HepG2 (cell line): Measurements from ENCODE around the gene PGR. TPM values are rescaled to one million over a fixed set of nuclear protein-coding genes. Genes with fewer than 3 reads are reported as not detected.

ENCODE experiments used
- ATAC-seq: fragments of 200-7000 bp; cut with Tn5 transposase; 3 replicates; pipeline ENCODE4 v1.9.1; 2020; ENCODE audit warnings: mild to moderate bottlenecking, moderate library complexity
- BruUV-seq: library from RNA; stranded (reverse); fragments of 400-500 nt; replicated peaks from 2 replicates; lab custom pipeline; 2021; lab: Mats Ljungman, UMichigan
- CTCF ChIA-PET: fragments of 300-600 bp; formaldehyde crosslinking; extraction: SDS; loops from one replicate; lab custom pipeline; 2021; ENCODE audit warnings: low total read pairs, inconsistent platforms, low intra/inter-chr PET ratio; lab: Yijun Ruan, JAX
- POLR2A ChIA-PET: fragments of 350-600 bp; sonication (Branson Sonifier 250); formaldehyde crosslinking; loops from one replicate; lab custom pipeline; 2020; ENCODE audit warnings: antibody characterized with exemption, inconsistent platforms; lab: Yijun Ruan, JAX
- DNase-seq: peaks from one replicate; pipeline ENCODE4 v3.0.0-alpha.2; 2015; ENCODE audit warnings: low spot score
- FAIRE-seq: peaks from 3 replicates; lab custom pipeline; 2011; peaks lifted over from hg19 to GRCh38; lab: Jason Lieb, UNC
- H2AFZ ChIP-seq: one replicate; pipeline ENCODE4 v1.6.1; 2011; ENCODE audit warnings: low read length, inconsistent platforms
- H3K27ac ChIP-seq: fragments of 300-600 bp; 3 replicates; pipeline ENCODE4 v1.8.0; 2011; ENCODE audit warnings: mixed run types, mild to moderate bottlenecking, mixed read lengths, low read length, inconsistent platforms; ENCODE audit not compliant: insufficient read depth; ENCODE audit errors: extremely low read length
- H3K27me3 ChIP-seq, 2 experiments: fragments of 200-600 bp in 1 of 2; 2 replicates in 1 of 2; 3 replicates in 1 of 2; pipeline versions ENCODE4 v1.6.0 to v1.8.0; 2011; ENCODE audit warnings: low read length in 2 of 2, mild to moderate bottlenecking in 2 of 2, moderate library complexity in 2 of 2, inconsistent platforms in 1 of 2; ENCODE audit not compliant: insufficient read depth in 2 of 2, control insufficient read depth in 1 of 2
- H3K36me3 ChIP-seq, 2 experiments: fragments of 200-600 bp in 1 of 2; replicated peaks in 1 of 2; 2 replicates in 1 of 2; 3 replicates in 1 of 2; pipeline versions ENCODE4 v1.5.1 to v1.8.0; 2011; ENCODE audit warnings: low read length in 2 of 2, inconsistent platforms in 1 of 2; ENCODE audit not compliant: insufficient read depth in 2 of 2, control insufficient read depth in 1 of 2
- H3K4me1 ChIP-seq: 2 replicates; pipeline ENCODE4 v1.5.1; 2012; ENCODE audit warnings: low read length, inconsistent platforms; ENCODE audit not compliant: insufficient read depth
- H3K4me2 ChIP-seq: 2 replicates; pipeline ENCODE4 v1.6.0; 2011; ENCODE audit warnings: low read depth, low read length, inconsistent platforms
- H3K4me3 ChIP-seq, 3 experiments: fragments of 200-600 bp in 1 of 3; sonication (generic), shearing (Covaris generic) in 1 of 3; replicated peaks in 1 of 3; 2 replicates each; pipeline ENCODE4 v1.5.1; 2011 to 2016; ENCODE audit warnings: low read length in 3 of 3, inconsistent platforms in 2 of 3, low read depth in 2 of 3, mild to moderate bottlenecking in 2 of 3, control low read depth in 1 of 3, mixed read lengths in 1 of 3; ENCODE audit not compliant: insufficient read depth in 1 of 3
- H3K79me2 ChIP-seq: one replicate; pipeline ENCODE4 v1.6.1; 2011; ENCODE audit warnings: low read length, inconsistent platforms; ENCODE audit not compliant: insufficient read depth
- H3K9ac ChIP-seq: 2 replicates; pipeline ENCODE4 v1.6.0; 2011; ENCODE audit warnings: mild to moderate bottlenecking, low read depth, low read length, inconsistent platforms; ENCODE audit not compliant: insufficient read depth
- H3K9me3 ChIP-seq: 2 replicates; pipeline ENCODE4 v1.5.1; 2012; ENCODE audit warnings: mild to moderate bottlenecking, low read length
- H4K20me1 ChIP-seq: 2 replicates; pipeline ENCODE4 v1.6.0; 2011; ENCODE audit warnings: inconsistent platforms, mild to moderate bottlenecking, low read length, moderate library complexity; ENCODE audit not compliant: insufficient read depth
- HNRNPL ChIP-seq: fragments of 200-400 bp; formaldehyde crosslinking; IDR thresholded peaks from 2 replicates; pipeline ENCODE4 v1.6.1; 2017; ENCODE audit warnings: mild to moderate bottlenecking, low read depth, low read length
- KLF16 ChIP-seq, 2 experiments: sonication (generic) in 1 of 2; formaldehyde crosslinking in 1 of 2; IDR thresholded peaks; 2 replicates each; pipeline versions ENCODE4 v1.6.1 to v1.8.0; 2016 to 2023; ENCODE audit warnings: missing genetic modification reagents in 2 of 2, missing compliant biosample characterization in 1 of 2
- POLR2AphosphoS5 ChIP-seq: IDR thresholded peaks from 2 replicates; pipeline ENCODE4 v1.6.1; 2012; ENCODE audit warnings: low read depth, low read length
- PRPF4 ChIP-seq: fragments of 200-400 bp; formaldehyde crosslinking; IDR thresholded peaks from 2 replicates; pipeline ENCODE4 v1.6.1; 2016; ENCODE audit warnings: low read length, low read depth; ENCODE audit not compliant: poor library complexity, severe bottlenecking
- SRSF4 ChIP-seq: fragments of 200-400 bp; formaldehyde crosslinking; IDR thresholded peaks from one replicate; pipeline ENCODE4 v1.6.1; 2018; ENCODE audit warnings: mild to moderate bottlenecking, low read depth, low read length, moderate library complexity; ENCODE audit not compliant: poor library complexity, severe bottlenecking
- TEAD3 ChIP-seq: optimal IDR thresholded peaks from 2 replicates; pipeline ENCODE3; 2016; ENCODE audit warnings: borderline replicate concordance
- ZNF10 ChIP-seq: sonication (generic); formaldehyde crosslinking; IDR thresholded peaks from 2 replicates; pipeline ENCODE4 v1.4.0; 2020; ENCODE audit warnings: mild to moderate bottlenecking, low read depth, missing genetic modification reagents, borderline replicate concordance
- ZNF382 ChIP-seq: sonication (generic); formaldehyde crosslinking; IDR thresholded peaks from 2 replicates; pipeline ENCODE4 v1.5.0; 2020; ENCODE audit warnings: missing genetic modification reagents, mild to moderate bottlenecking, borderline replicate concordance
- whole genome bisulfite sequencing: methylation state at CpG from one replicate; pipeline ENCODE4 v1.1.6; 2017; ENCODE audit warnings: low lambda C conversion rate; 5-methylcytosine and 5-hydroxymethylcytosine counted together
- in situ Hi-C: cut with HindIII; loops from 2 replicates; pipeline ENCODE4 v1.10.0; 2017; ENCODE audit warnings: low pct_unique_long_range_greater_than_20kb; ENCODE audit not compliant: extremely low pct_ligation_motif_present
- intact Hi-C: fragments of 100-400 bp; cut with micrococcal nuclease; formaldehyde crosslinking; loops from one replicate; pipeline ENCODE4 v1.10.0; 2022; ENCODE audit not compliant: unreplicated experiment
- polyA plus RNA-seq, 8 experiments: library from polyadenylated mRNA; depleted of rRNA in 3 of 8; stranded (reverse) in 7 of 8; unstranded in 1 of 8; fragments of >200 nt; fragmentation: Illumina TruSeq in 4 of 8; extraction: Trizol in 4 of 8; gene quantifications; 2 replicates each; pipeline versions ENCODE4 v1.2.1 to v1.2.3, GENCODE V29; 2011 to 2016; ENCODE audit warnings: low read depth in 4 of 8, missing spikeins in 1 of 8, mixed read lengths in 1 of 8; ENCODE audit not compliant: insufficient read depth in 1 of 8
- total RNA-seq, 5 experiments: library from RNA; depleted of rRNA; stranded (reverse); fragments of >200 nt; fragmentation: Illumina TruSeq; extraction: Trizol; gene quantifications; 2 replicates each; pipeline ENCODE4 v1.2.3, GENCODE V29; 2016; ENCODE audit warnings: low read depth in 1 of 5
- TF ChIP-seq, protein P1 (sequence below): sonication (generic); formaldehyde crosslinking; conservative IDR thresholded peaks from 2 replicates; pipeline ENCODE4 v1.8.0; 2022; ENCODE audit warnings: missing genetic modification reagents
- TF ChIP-seq, protein P2 (sequence below): sonication (generic); formaldehyde crosslinking; IDR thresholded peaks from 2 replicates; pipeline ENCODE4 v1.9.0; 2021; ENCODE audit warnings: missing genetic modification reagents, mild to moderate bottlenecking, borderline replicate concordance

PGR gene
- total and polyA plus RNA-seq, 2 of the 13 experiments (the other 11 are each of a cell fraction or from before 2014, with no cell fraction given): not detected

DNA sequence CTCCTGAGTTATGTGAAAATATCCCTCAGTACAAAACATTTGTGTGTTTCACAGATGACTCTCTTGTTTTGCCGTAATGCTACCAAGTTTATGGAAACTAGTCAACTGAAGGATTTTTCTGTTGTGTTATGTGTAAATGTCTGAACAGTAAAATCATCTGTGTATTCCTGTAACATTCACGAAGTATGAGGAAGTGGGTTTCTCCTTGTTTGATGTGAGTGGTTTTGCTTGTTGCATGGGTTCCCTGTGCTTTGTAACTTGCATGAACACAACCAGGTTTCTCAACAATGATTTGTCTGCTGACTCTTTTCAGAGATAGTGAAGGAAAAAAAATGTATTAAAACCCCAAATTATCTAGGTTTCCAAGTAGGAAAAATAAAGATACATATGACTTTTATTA is 138.1 kb downstream of the PGR start:
- H3K27me3 ChIP-seq: no peaks in the 10 kb centered on the region
- no peak for TF ChIP-seq PRPF4
- TF ChIP-seq, protein P1, sequence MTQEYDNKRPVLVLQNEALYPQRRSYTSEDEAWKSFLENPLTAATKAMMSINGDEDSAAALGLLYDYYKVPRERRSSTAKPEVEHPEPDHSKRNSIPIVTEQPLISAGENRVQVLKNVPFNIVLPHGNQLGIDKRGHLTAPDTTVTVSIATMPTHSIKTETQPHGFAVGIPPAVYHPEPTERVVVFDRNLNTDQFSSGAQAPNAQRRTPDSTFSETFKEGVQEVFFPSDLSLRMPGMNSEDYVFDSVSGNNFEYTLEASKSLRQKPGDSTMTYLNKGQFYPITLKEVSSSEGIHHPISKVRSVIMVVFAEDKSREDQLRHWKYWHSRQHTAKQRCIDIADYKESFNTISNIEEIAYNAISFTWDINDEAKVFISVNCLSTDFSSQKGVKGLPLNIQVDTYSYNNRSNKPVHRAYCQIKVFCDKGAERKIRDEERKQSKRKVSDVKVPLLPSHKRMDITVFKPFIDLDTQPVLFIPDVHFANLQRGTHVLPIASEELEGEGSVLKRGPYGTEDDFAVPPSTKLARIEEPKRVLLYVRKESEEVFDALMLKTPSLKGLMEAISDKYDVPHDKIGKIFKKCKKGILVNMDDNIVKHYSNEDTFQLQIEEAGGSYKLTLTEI: no peak
- no peak overlapping the region for H3K27ac ChIP-seq
- H3K4me3 ChIP-seq: no peak overlapping the region
- H3K36me3 ChIP-seq: no peaks in the 10 kb centered on the region
- intact Hi-C loops (no loop called here), in situ Hi-C loops (no loop called here)
- no peak for FAIRE-seq
- H3K79me2 ChIP-seq: no peaks in the 10 kb centered on the region
- POLR2A ChIA-PET: no interaction called here
- no TSS peak for BruUV-seq
- CTCF ChIA-PET: no interaction called here
- H3K4me1 ChIP-seq: no peaks in the 10 kb centered on the region
- no peak overlapping the region for H3K4me2 ChIP-seq
- 53% methylated on average over 2 of the region's 2 CpGs for WGBS
- H3K9me3 ChIP-seq: no peaks in the 10 kb centered on the region
- no peak overlapping the region for H3K9ac ChIP-seq
- no peak overlapping the region for H2AFZ ChIP-seq
- ATAC-seq: no peak
- no peak for DNase-seq
- no peaks in the 10 kb centered on the region for H4K20me1 ChIP-seq

DNA sequence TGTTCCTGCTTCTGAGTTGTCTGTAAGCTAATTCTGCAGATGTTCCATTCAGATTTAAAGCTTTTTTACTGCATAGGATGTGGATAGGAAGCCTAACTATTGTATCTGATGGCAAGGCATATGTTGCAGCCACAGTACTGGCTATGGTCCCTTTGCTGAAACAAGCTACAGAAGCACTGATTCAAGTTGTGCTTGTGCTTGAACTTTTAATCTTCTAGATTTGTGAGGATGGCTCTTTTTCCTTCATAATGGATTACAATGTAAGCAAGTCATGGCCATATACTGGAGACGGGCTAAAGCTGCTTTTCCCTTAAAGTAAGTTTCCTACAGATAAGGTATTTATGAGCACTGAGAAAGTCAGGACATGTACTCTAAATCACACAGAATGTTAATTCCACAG is 138.7 kb downstream of the PGR start:
- H2AFZ ChIP-seq: no peak overlapping the region
- FAIRE-seq: no peak
- DNase-seq: no peak
- no peaks in the 10 kb centered on the region for H3K36me3 ChIP-seq
- H3K9me3 ChIP-seq: no peaks in the 10 kb centered on the region
- ChIA-PET POLR2A (no interaction called here), CTCF (no interaction called here)
- ATAC-seq: no peak
- H3K27me3 ChIP-seq: no peaks in the 10 kb centered on the region
- no peak overlapping the region for H3K4me3 ChIP-seq
- BruUV-seq: no TSS peak
- no peaks in the 10 kb centered on the region for H3K79me2 ChIP-seq
- H3K4me2 ChIP-seq: no peak overlapping the region
- H4K20me1 ChIP-seq: no peaks in the 10 kb centered on the region
- H3K27ac ChIP-seq: no peak overlapping the region
- WGBS: 70% methylated on average over 1 of the region's 1 CpG
- in situ Hi-C loops (no loop called here), intact Hi-C loops (no loop called here)
- H3K4me1 ChIP-seq: no peaks in the 10 kb centered on the region
- H3K9ac ChIP-seq: no peak overlapping the region
- no peak for TF ChIP-seq POLR2AphosphoS5
- no peak for TF ChIP-seq ZNF382 (CRISPR knock-in tag)
- no peak for TF ChIP-seq HNRNPL
- no peak for TF ChIP-seq KLF16 (CRISPR knock-in tag; IDR thresholded peaks at IDR 0.05)
- TF ChIP-seq, protein P2, sequence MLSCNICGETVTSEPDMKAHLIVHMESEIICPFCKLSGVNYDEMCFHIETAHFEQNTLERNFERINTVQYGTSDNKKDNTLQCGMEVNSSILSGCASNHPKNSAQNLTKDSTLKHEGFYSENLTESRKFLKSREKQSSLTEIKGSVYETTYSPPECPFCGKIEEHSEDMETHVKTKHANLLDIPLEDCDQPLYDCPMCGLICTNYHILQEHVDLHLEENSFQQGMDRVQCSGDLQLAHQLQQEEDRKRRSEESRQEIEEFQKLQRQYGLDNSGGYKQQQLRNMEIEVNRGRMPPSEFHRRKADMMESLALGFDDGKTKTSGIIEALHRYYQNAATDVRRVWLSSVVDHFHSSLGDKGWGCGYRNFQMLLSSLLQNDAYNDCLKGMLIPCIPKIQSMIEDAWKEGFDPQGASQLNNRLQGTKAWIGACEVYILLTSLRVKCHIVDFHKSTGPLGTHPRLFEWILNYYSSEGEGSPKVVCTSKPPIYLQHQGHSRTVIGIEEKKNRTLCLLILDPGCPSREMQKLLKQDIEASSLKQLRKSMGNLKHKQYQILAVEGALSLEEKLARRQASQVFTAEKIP: no peak
- TF ChIP-seq TEAD3 (CRISPR knock-in tag): no peak
- no peak for TF ChIP-seq SRSF4
- no peak for TF ChIP-seq ZNF10 (CRISPR knock-in tag)
